HFFc6 (cell line): ENCODE data around the gene UBE2Q2. TPM values are rescaled to one million over a fixed set of nuclear protein-coding genes. Genes with fewer than 3 reads are reported as not detected.

ENCODE experiments used
- DNase-seq: peaks from one replicate; pipeline ENCODE4 v3.0.0-alpha.2; 2018
- H3K27ac Mint-ChIP-seq: 2 replicates; pipeline ENCODE4 v1.8.0; 2020; ENCODE audit warnings: mild to moderate bottlenecking, mixed read lengths
- H3K27me3 Mint-ChIP-seq: 2 replicates; pipeline ENCODE4 v1.8.0; 2021; ENCODE audit warnings: mild to moderate bottlenecking, moderate library complexity, mixed read lengths; ENCODE audit not compliant: insufficient read depth
- H3K36me3 Mint-ChIP-seq: 2 replicates; pipeline ENCODE4 v1.8.0; 2021; ENCODE audit warnings: low read depth, mixed read lengths
- H3K4me1 Mint-ChIP-seq: 2 replicates; pipeline ENCODE4 v1.8.0; 2020; ENCODE audit warnings: low read depth, mixed read lengths
- H3K4me3 Mint-ChIP-seq: 2 replicates; pipeline ENCODE4 v1.8.0; 2020; ENCODE audit warnings: mild to moderate bottlenecking, moderate library complexity, mixed read lengths
- H3K9me3 Mint-ChIP-seq: 2 replicates; pipeline ENCODE4 v1.8.0; 2020; ENCODE audit warnings: mild to moderate bottlenecking, mixed read lengths
- CTCF ChIP-seq: fragments of 200-600 bp; sonication (generic); IDR thresholded peaks from 2 replicates; pipeline ENCODE4 v1.5.0; 2021; ENCODE audit warnings: antibody characterized with exemption, mild to moderate bottlenecking
- total RNA-seq, 6 experiments: library from RNA; stranded (reverse); fragmentation: NEBNext Ultra II Directional; extraction: Animal tissue kit (Norgen Biotek cat#: 25700); gene quantifications; 2 replicates in 1 of 6; 3 replicates in 5 of 6; pipeline ENCODE4 v1.2.3, GENCODE V29; 2021

The UBE2Q2 gene
- total RNA-seq, 6 experiments from 2014 or later: 38.4 to 45.6 (median 43.2) TPM

- Mint-ChIP-seq H3K27ac (no peak overlapping the region; the same call in 1 of the 2 replicates), H3K36me3 (no peaks in the 10 kb centered on the region), H3K4me3 (no peak overlapping the region), H3K27me3 (peaks cover 2% of the 10 kb centered on the region), H3K9me3 (no peaks in the 10 kb centered on the region), H3K4me1 (peaks cover 43% of the 10 kb centered on the region)
- no peak for TF ChIP-seq CTCF
- peak; percentile 85 for DNase-seq
Measured at GRCh38 chr15:75947092-75947491, 103.8 kb downstream of the UBE2Q2 start.

GRCh38 chr15:75948761-75949296 lies 105.6 kb downstream of the UBE2Q2 start:
- peaks cover 2% of the 10 kb centered on the region for H3K27me3 Mint-ChIP-seq
- H3K4me3 Mint-ChIP-seq: no peak overlapping the region
- H3K27ac Mint-ChIP-seq: no peak overlapping the region
- H3K36me3 Mint-ChIP-seq: no peaks in the 10 kb centered on the region
- H3K9me3 Mint-ChIP-seq: no peaks in the 10 kb centered on the region
- peaks cover 31% of the 10 kb centered on the region for H3K4me1 Mint-ChIP-seq
- no peak for TF ChIP-seq CTCF
- DNase-seq: no peak

Other genes with a start within 250 kb of the UBE2Q2 start
- gene SNUPN, start 217.7 kb upstream of the UBE2Q2 start, total RNA-seq: 10 to 100 TPM; 22.5 to 28.4 (median 25.1) TPM
- gene IMP3, start 203.2 kb upstream of the UBE2Q2 start, total RNA-seq: 10 to 100 TPM; 55.1 to 62.9 (median 58.7) TPM
- 10 to 100 TPM; 23.3 to 28.1 (median 25.3) TPM for gene SNX33, start 195.5 kb upstream of the UBE2Q2 start, total RNA-seq
- 100 to 1,000 TPM in 1 of 6 experiments, 10 to 100 TPM in 5; 81.2 to 111 (median 95.7) TPM for gene CSPG4, start 130.6 kb upstream of the UBE2Q2 start, total RNA-seq
- 10 to 100 TPM; 48.1 to 51.3 (median 49.4) TPM for gene FBXO22, start 60.4 kb downstream of the UBE2Q2 start, total RNA-seq
- not detected for gene NRG4, start 169.0 kb downstream of the UBE2Q2 start, total RNA-seq
- under 1 TPM in 5 of 6 experiments, not detected in 1; 0.10 to 0.19 (median 0.17) TPM for gene TMEM266, start 216.5 kb downstream of the UBE2Q2 start, total RNA-seq